Tibial nerve (tissue), 4 donors: ENCODE results near the gene TNN.

Experiments used
- CTCF ChIP-seq, 5 experiments: fragments of 200-600 bp in 3 of 5; fragments of 450-650 bp in 2 of 5; sonication (generic) in 3 of 5; IDR thresholded peaks; one replicate each; pipeline ENCODE4 v1.5.1; 2016 to 2019; ENCODE audit warnings: antibody characterized with exemption in 5 of 5, mild to moderate bottlenecking in 3 of 5, moderate library complexity in 2 of 5
- EP300 ChIP-seq, 2 donors: sonication (generic); formaldehyde crosslinking; IDR thresholded peaks; one replicate each; pipeline ENCODE4 v1.6.1; 2017; ENCODE audit warnings: antibody characterized with exemption in 2 of 2, mild to moderate bottlenecking in 1 of 2
- POLR2A ChIP-seq, 2 donors: fragments of 450-650 bp; IDR thresholded peaks; one replicate each; pipeline ENCODE4 v1.6.1; 2017; ENCODE audit warnings: antibody characterized with exemption in 2 of 2, mild to moderate bottlenecking in 2 of 2, moderate library complexity in 2 of 2

- TF ChIP-seq CTCF (IDR thresholded peaks at IDR 0.05) (no peak), POLR2A (IDR thresholded peaks at IDR 0.05) (no peak), EP300 (IDR thresholded peaks at IDR 0.05) (no peak)
Measured at GRCh38 chr1:175145899-175146528, 78.4 kb downstream of the TNN start.
